ENCODE data around the gene APBB1. TPM values are rescaled to one million over a fixed set of nuclear protein-coding genes. Genes with fewer than 3 reads are reported as not detected.

Gene APBB1
- total RNA-seq, 1 donor from 2014 or later, result 72.0 TPM

GRCh38 chr11:6420677-6421076 is 1.8 kb upstream of the APBB1 start:
- DNase-seq (ENCODE audit: low spot score), result no peak
- intact Hi-C loops (cut with DNase I), result no loop called here

GRCh38 chr11:6418557-6419008 is 311 bp downstream of the APBB1 start:
- no peak for DNase-seq (ENCODE audit: low spot score)
- intact Hi-C loops (cut with DNase I), result loop anchor here (2.0 kb wide), 1 partner anchor 28 kb away; the partner anchor contains the start of gene SMPD1

DNA sequence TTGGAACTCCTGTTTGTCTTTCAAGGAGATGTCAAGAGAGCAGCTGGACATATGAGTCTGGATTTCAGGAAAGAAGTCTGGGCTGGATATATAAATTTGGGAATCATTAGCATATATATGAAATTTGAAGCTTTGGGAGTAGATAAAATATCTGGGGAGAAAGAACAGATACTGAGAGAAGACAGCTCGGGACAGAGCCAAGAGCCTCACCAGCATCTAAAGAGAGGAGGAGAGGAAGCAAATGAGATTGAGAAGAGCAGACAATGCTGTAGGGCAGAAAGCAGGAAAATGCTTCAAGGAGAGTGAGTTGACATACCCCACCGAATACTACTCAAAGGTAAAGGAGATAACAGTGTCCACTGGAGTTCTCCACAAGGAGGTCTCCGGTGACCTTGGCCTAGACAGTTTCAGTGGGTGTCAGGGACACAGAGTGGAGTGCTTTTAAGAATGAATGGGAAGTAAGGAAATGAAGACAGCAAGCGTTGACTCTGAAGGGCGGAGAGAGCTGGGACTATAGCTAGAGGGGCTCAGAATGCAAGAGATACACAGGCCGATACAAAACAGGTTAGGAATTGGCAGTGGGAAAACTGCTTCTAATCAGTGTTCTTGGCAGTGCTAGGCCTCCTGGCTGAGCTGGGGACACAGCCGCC is 862 bp downstream of the APBB1 start:
- intact Hi-C loops (cut with DNase I), result loop anchor here (2.0 kb wide), 1 partner anchor 27 kb away; the partner anchor contains the start of gene SMPD1
- no peak for DNase-seq (ENCODE audit: low spot score)

DNA sequence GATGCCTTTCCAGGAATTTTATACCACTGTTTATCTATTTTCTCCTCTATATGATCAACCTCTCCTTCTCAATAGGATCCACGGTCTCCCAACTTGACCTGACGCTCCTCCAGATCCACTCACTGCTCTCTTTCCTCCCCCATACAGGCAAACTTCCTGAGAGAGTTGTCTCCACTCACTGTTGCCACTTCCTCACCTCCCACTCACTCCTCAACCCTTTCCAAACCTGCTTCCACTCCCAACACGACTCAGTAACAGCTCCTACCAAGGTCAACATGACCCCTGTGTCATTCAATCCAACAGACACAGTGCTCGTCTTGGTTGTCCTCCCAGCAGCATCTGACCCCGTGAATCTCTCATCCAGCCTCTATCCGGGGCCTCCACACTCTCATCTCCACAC is 3.1 kb downstream of the APBB1 start:
- DNase-seq (ENCODE audit: low spot score), result no peak
- intact Hi-C loops (cut with DNase I), result no loop called here

DNA sequence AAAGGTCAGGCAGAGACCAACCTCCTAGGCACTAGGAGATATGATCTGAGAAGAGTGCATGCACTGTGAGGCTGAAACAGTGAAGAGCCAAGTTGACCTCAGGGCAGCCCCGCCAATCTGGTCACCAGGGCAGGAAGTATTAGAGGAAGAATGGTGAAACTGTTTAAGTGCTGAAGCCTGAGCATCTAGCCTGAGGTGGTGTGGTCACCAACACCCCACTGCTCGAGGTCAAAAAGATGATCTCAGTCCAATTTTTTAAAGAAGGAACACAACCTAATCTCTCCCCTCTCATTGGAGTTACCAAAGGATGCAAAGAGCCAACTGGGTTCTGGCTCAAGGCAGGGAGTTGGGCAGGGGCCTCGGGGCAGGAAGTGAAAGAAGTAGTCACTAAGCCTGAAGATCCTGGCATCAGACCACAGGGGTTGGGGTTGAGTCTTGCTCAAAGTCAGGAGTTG is 4.0 kb downstream of the APBB1 start:
- intact Hi-C loops (cut with DNase I), result no loop called here
- no peak for DNase-seq (ENCODE audit: low spot score)

GRCh38 chr11:6413791-6414201 is 5.1 kb downstream of the APBB1 start:
- no peak for DNase-seq (ENCODE audit: low spot score)
- intact Hi-C loops (cut with DNase I), result no loop called here

GRCh38 chr11:6411594-6412031 is 7.3 kb downstream of the APBB1 start:
- no peak for DNase-seq (ENCODE audit: low spot score)
- intact Hi-C loops (cut with DNase I), result no loop called here

GRCh38 chr11:6410695-6411430 is 8.0 kb downstream of the APBB1 start:
- intact Hi-C loops (cut with DNase I), result no loop called here
- DNase-seq (ENCODE audit: low spot score), result no peak

DNA sequence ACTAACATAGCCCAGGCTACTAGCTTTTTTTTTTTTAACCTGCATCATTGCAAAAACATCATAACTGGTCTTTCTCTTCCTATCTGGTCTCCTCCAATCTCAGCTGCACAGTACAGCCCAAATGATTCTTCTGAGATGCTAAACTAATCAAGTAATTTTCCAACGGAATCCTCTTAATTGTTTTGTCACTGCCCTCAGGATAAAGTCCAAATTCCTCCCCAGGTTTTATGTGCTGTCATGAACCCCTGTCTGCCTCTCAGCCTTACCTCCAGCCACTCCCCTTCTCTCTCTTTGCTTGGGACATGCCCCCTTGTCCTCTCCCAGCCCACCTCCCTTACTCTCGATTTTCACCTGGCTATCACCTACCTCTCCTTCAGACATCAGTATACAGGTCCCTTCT is 12.5 kb downstream of the APBB1 start:
- intact Hi-C loops (cut with DNase I), result no loop called here
- DNase-seq (ENCODE audit: low spot score), result no peak

GRCh38 chr11:6405846-6406245 is 13.0 kb downstream of the APBB1 start:
- intact Hi-C loops (cut with DNase I), result no loop called here
- no peak for DNase-seq (ENCODE audit: low spot score)

GRCh38 chr11:6405052-6405667 is 13.7 kb downstream of the APBB1 start:
- intact Hi-C loops (cut with DNase I), result no loop called here
- no peak for DNase-seq (ENCODE audit: low spot score)

DNA sequence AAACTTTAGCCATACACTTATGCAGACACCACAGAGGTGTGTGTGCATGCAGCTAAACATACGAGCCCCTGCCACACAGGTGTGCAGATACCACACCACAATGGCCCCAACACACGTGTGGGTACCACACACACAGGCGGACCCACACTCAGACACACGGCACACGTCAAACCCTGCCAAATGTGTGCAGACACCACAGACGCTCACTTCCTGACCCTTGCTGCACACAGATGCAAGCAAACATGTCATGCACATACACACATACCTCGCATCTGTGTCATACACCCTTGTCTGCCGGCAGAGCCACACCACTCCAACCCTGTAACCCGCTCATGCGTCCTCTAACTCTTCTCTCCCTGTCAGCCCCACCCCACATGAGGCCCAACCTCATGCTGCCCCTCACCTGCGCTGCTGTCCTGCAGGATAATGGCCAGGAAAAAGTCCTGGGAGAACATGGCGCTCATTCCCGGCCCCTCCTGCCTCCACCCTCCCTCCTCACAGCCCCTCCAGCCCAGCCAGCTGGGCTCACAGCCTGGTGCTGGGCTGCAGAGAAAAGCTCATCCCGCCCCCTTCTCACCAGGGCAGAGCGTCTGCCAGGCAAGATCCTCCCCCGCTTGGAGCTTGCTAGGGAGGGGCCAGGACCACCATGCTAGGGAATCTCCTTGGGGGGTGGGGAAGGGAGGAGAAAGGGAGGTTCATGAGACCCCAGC is 14.4 kb downstream of the APBB1 start:
- no peak for DNase-seq (ENCODE audit: low spot score)
- intact Hi-C loops (cut with DNase I), result no loop called here

- intact Hi-C loops (cut with DNase I), result no loop called here
- DNase-seq (ENCODE audit: low spot score), result no peak
Measured at GRCh38 chr11:6403539-6403938, 15.4 kb downstream of the APBB1 start.

DNA sequence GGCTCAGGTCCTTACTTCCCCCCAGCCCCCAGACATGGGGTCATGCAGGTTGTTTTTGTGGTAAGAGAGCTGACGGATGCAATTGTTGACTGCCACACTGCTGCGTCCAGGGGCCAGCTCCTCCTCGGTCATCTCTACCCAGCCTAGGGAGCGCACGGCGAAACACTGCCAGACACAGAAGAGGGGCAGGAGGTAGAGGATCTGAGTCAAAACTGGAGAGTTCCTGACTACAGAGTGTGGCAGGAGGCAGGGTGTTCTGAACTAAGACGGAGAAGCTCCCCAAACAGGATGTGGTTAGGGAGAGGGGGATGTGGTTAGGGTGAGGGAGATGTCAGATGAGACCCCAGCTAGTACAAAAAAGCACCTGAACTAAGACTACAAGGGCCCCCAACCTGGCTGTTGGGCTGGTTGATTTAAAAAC is 16.3 kb downstream of the APBB1 start:
- intact Hi-C loops (cut with DNase I), result no loop called here
- no peak for DNase-seq (ENCODE audit: low spot score)

GRCh38 chr11:6402061-6402470 is 16.8 kb downstream of the APBB1 start:
- intact Hi-C loops (cut with DNase I), result no loop called here
- no peak for DNase-seq (ENCODE audit: low spot score)

DNA sequence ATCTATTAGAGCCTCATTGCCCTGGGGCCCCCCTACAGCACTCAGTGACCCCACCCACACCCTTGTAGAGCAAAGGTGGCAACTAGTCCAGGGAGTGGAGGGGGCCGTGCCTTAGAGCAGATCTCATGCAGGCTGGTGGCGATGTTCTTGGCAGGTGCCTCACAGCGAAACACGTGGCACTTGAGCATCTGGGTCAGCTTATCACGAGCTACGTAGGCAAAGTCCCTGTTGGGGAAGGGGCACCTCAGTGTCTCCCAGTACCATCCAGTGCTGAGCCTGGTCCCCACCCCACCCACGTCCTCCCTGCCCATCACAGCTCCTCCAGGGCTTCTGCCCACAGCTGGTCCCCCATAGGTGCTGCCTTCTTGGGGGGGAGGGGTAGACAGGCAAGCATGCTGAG is 17.4 kb downstream of the APBB1 start:
- intact Hi-C loops (cut with DNase I), result no loop called here
- DNase-seq (ENCODE audit: low spot score), result no peak

DNA sequence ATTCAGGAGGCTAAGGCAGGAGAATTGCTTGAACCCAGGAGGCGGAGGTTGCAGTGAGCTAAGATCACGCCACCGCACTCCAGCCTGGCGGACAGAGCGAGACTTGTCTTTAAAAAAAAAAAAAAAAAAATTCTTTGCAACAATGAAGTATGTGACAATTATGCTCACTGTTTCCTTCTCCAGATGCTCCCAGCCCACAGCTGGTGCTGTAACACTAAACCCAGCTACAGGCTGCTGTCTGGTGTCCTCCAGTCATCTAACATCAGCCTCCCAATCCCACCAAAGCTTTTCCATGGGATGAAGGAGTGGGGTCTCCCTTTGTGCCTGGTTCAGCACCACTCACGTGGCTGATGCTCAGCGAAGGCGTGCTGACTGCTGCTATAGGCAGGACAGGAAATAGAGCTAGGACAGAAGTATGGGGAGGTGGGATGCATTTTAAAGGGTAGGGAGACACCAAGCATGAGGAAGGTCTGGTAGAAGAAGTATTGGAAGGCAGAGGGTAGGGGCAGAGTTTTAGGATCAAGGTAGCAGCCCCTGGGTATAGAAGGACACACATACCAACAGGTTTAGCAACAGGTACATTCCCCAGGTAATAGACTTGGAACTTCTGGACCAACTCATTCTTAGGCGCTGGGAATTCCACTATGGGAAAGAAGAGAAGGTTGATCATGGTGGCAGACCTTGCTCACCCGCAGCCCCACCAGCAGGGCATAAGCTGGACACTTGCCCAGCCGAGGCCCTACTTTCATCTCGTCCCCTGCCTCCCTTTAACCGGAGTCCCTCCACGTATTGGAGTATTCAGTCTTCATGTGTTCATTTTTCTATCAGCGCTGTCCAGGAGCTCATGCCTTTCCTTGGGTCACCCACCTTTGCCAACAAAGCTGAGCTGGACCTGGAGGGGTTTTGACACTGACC is 18.2 kb downstream of the APBB1 start:
- no peak for DNase-seq (ENCODE audit: low spot score)
- intact Hi-C loops (cut with DNase I), result no loop called here

GRCh38 chr11:6397636-6398035 is 21.3 kb downstream of the APBB1 start:
- no peak for DNase-seq (ENCODE audit: low spot score)
- intact Hi-C loops (cut with DNase I), result no loop called here

GRCh38 chr11:6397156-6397555 is 21.7 kb downstream of the APBB1 start:
- intact Hi-C loops (cut with DNase I), result no loop called here
- no peak for DNase-seq (ENCODE audit: low spot score)
